Gastrocnemius medialis (tissue), 4 donors: ENCODE results near the gene FFAR1.
"Not testable (repeated sequence)": the region's sequence is repeated elsewhere in the genome, so short reads cannot be mapped to it uniquely, and the experiment has no call there.

Experiments
- CTCF ChIP-seq, 5 experiments: fragments of 450-650 bp in 3 of 5; fragments of 200-600 bp in 2 of 5; sonication (generic) in 2 of 5; IDR thresholded peaks in 4 of 5; conservative IDR thresholded peaks in 1 of 5; 1 replicate in 4 of 5; 2 replicates in 1 of 5; pipeline ENCODE4 v1.5.1; 2016 to 2019; ENCODE audit warnings: antibody characterized with exemption in 5 of 5, mild to moderate bottlenecking in 3 of 5, moderate library complexity in 3 of 5
- POLR2A ChIP-seq, 2 donors: fragments of 450-650 bp; IDR thresholded peaks; one replicate each; pipeline ENCODE4 v1.6.1; 2017; ENCODE audit warnings: antibody characterized with exemption in 2 of 2, mild to moderate bottlenecking in 2 of 2, moderate library complexity in 2 of 2

DNA sequence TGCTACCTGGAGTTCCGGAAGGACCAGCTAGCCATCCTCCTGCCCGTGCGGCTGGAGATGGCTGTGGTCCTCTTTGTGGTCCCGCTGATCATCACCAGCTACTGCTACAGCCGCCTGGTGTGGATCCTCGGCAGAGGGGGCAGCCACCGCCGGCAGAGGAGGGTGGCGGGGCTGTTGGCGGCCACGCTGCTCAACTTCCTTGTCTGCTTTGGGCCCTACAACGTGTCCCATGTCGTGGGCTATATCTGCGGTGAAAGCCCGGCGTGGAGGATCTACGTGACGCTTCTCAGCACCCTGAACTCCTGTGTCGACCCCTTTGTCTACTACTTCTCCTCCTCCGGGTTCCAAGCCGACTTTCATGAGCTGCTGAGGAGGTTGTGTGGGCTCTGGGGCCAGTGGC, 11.7 kb downstream of the FFAR1 start:
- not testable (repeated sequence) for TF ChIP-seq POLR2A (IDR thresholded peaks at IDR 0.05); CTCF (IDR thresholded peaks at IDR 0.05 in 4 of 5, conservative IDR thresholded peaks at IDR 0.05 in 1 of 5)
